Fibroblast of mammary gland (primary cell): ENCODE data around the gene THY1.

Experiments used
- DNase-seq: peaks from one replicate; pipeline ENCODE4 v3.0.0-alpha.2; 2010; ENCODE audit warnings: low read depth
- H3K4me3 ChIP-seq: 2 replicates; pipeline ENCODE4 v1.5.1; 2011; ENCODE audit warnings: low read depth, mild to moderate bottlenecking, low read length, moderate library complexity; ENCODE audit not compliant: control insufficient read depth
- CTCF ChIP-seq: conservative IDR thresholded peaks from 2 replicates; pipeline ENCODE4 v1.5.1; 2011; ENCODE audit warnings: low read depth, low read length, inconsistent platforms; ENCODE audit not compliant: control insufficient read depth, insufficient read depth

The THY1 gene

DNA sequence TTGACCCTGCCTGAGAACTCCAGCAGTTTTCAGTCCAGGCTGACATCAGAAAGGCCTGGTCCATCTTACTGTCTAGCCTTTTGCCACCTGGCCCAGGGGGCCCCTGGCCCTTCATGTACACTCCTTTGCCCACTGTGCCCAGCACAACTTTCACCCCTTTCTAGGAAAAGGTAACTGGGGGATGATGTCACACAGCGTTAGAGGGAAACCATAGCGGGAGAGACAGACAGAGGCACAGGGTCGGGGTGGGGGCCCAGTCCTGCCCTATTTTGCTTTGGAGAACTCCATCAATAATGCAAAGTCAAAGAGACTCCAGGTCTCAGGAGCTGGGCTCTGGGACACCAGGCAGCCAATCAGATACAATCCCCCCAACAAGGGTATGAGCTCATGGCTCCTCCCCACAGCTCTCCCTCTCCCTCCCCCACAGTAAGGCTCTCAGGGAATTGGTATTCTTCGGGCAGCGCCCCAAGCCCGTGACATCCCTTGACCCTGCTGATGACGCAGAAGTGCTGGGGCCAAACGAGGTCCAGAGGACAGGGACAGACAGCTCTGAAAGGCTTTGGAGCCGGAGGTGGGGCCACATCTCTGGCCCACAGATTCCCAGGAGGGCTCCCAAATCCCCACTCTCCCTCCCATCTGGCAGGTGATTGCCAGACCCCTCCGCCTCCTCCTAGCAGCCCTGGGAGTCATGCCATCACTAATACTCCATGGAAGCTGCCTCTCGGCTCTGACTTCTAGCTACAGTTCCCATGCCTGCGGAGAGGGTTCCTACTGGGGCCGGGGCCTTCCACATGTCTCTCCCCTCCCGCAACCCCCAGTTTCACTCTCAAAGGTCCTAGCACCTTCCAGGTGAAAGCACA, 47.4 kb downstream of the THY1 start:
- peak; percentile 96 for DNase-seq
- no peak overlapping the region for H3K4me3 ChIP-seq
- no peak for TF ChIP-seq CTCF

GRCh38 chr11:119374632-119375336, 48.2 kb downstream of the THY1 start:
- no peak for DNase-seq
- TF ChIP-seq CTCF, result no peak
- no peak overlapping the region for H3K4me3 ChIP-seq

- TF ChIP-seq CTCF, result peak; percentile 96
- peak; percentile 82 for DNase-seq
- no peak overlapping the region for H3K4me3 ChIP-seq
Measured at GRCh38 chr11:119373921-119374631, 48.9 kb downstream of the THY1 start.

DNA sequence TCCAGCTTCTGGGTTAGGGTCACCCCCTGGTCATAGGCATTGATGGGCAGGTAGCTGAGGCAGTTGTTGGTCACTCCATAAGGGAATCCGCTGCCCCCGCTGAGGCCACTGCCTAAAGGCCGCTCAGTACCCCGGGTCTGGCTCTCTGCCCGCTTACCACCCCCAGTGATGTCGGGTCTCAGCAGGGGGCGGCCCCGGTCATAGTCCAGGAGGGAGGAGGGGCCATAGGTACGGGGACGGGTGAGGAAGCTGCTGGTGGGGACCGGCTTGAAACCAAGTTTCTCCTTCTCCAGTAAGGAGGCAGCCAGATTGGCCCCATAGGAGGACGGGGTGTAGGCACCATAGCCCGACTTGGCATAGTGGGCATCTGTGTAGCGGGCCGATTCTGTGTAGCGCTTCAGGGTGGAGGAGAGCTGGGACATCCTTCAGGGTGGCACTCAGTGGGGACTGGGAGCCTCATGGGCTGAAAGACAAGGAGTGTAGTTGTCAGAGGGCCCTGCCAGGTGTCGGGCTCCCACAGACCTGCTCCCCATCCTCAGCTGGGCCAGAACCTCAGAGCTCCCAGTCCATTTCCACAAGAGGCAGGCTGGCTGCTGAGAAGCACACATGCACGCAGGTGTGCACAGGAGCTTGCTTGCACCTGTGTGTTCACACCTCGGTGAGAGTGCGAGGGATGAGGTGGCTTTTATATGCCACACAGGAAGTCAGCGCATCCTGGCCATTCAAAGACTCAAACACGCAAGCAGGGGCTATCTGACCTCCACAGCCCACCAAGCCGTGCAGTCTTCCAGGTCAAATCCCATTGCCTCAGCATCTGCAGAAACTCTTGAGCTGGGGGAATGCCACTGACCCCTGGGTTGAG, 49.7 kb downstream of the THY1 start:
- TF ChIP-seq CTCF, result no peak
- no peak overlapping the region for H3K4me3 ChIP-seq
- no peak for DNase-seq

GRCh38 chr11:119372260-119373058, 50.5 kb downstream of the THY1 start:
- TF ChIP-seq CTCF, result no peak
- DNase-seq, result no peak
- H3K4me3 ChIP-seq, result no peak overlapping the region
